Measurements from ENCODE around the gene ERH.

ERH gene

DNA sequence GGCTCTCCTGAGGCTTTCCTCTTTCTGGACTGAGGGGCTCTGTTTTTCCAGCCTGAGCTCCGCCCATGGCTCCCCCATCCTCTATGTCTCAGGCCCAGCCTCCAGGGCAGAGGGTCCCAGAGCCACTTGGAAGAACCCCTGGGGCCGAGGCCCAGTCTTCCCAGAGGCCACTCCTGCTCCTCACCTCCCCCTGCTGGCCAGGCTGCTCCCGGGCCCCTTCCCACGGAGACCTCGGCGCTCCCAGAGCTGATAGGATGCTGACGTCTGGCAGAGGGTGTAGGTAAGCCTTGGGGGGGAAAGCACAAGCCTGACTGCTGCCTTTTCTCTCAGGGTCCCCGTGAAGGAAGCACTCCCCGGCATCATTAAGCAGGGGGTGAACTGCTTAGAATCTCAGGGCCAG is 51.4 kb downstream of the ERH start:
- Histone ChIP-seq H3K27ac (ENCODE audit: low read depth, low read length, severe bottlenecking) (no peak overlapping the region), H3K9me3 (ENCODE audit: control insufficient read depth, low read length) (no peaks in the 10 kb centered on the region), H3K36me3 (ENCODE audit: control insufficient read depth, insufficient read depth, low read length) (no peaks in the 10 kb centered on the region), H3K4me3 (ENCODE audit: extremely low read depth, insufficient read depth, low read length, poor library complexity, severe bottlenecking) (no peak overlapping the region), H3K4me1 (ENCODE audit: control insufficient read depth, insufficient read depth, low read length, poor library complexity, severe bottlenecking) (peaks cover 4% of the 10 kb centered on the region)
- WGBS, 2 experiments (ENCODE audit: insufficient coverage in 2 of 2), result 13 to 28% methylated on average over 4 to 6 of the region's 9 CpGs

DNA sequence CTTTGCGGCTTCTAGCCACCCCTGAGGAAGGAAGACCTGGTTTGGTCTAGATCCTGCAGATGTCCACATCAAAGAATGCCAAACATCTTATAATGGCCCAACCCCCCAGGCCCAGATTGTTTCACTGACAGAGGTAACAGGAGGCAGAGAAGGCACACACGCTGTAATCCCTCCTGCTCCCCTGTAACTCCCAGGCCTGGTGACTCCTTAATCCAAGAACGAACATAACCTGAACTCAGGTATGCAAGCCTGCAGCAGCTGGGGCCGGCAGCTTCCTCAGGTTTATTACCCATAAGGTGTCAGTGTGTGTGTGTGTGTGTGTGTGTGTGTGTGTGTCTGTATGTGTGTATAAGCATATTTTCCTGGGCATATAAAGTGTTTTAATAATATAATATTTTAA is 52.7 kb downstream of the ERH start:
- 67 to 70% methylated on average over 1 to 2 of the region's 4 CpGs for WGBS, 2 experiments (ENCODE audit: insufficient coverage in 2 of 2)
- Histone ChIP-seq H3K9me3 (ENCODE audit: control insufficient read depth, low read length) (no peaks in the 10 kb centered on the region), H3K36me3 (ENCODE audit: control insufficient read depth, insufficient read depth, low read length) (no peaks in the 10 kb centered on the region), H3K4me3 (ENCODE audit: extremely low read depth, insufficient read depth, low read length, poor library complexity, severe bottlenecking) (no peak overlapping the region), H3K27ac (ENCODE audit: low read depth, low read length, severe bottlenecking) (no peak overlapping the region), H3K4me1 (ENCODE audit: control insufficient read depth, insufficient read depth, low read length, poor library complexity, severe bottlenecking) (peaks cover 4% of the 10 kb centered on the region)

- no peaks in the 10 kb centered on the region for H3K9me3 ChIP-seq (ENCODE audit: control insufficient read depth, low read length)
- H3K27ac ChIP-seq (ENCODE audit: low read depth, low read length, severe bottlenecking), result no peak overlapping the region
- 85 to 92% methylated on average over 2 of the region's 3 CpGs for WGBS, 2 experiments (ENCODE audit: insufficient coverage in 2 of 2)
- peaks cover 4% of the 10 kb centered on the region for H3K4me1 ChIP-seq (ENCODE audit: control insufficient read depth, insufficient read depth, low read length, poor library complexity, severe bottlenecking)
- H3K4me3 ChIP-seq (ENCODE audit: extremely low read depth, insufficient read depth, low read length, poor library complexity, severe bottlenecking), result no peak overlapping the region
- no peaks in the 10 kb centered on the region for H3K36me3 ChIP-seq (ENCODE audit: control insufficient read depth, insufficient read depth, low read length)
Measured at GRCh38 chr14:69344171-69344570, 53.9 kb downstream of the ERH start.

- H3K9me3 ChIP-seq (ENCODE audit: control insufficient read depth, low read length), result no peaks in the 10 kb centered on the region
- peaks cover 4% of the 10 kb centered on the region for H3K4me1 ChIP-seq (ENCODE audit: control insufficient read depth, insufficient read depth, low read length, poor library complexity, severe bottlenecking)
- 81 to 96% methylated on average over 5 to 6 of the region's 8 CpGs for WGBS, 2 experiments (ENCODE audit: insufficient coverage in 2 of 2)
Measured at GRCh38 chr14:69342928-69343525, 55.1 kb downstream of the ERH start.

DNA sequence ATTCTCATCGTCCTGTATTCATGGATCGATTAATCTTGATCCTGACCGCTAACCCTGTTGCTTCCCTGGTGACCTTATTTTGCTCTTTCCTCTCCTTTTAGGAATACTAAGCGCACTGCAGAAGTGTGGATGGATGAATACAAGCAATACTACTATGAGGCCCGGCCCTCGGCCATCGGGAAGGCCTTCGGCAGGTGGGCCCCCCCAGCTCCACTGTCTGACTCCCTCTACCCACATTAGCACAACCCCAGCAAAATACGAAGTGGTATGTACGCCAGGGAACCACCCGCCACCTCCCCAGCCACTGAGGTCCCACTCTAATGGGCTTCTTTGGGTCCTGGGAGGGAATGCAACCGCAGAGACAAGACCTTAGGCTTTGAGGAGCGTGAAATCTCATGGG is 58.7 kb downstream of the ERH start:
- Histone ChIP-seq H3K4me1 (ENCODE audit: control insufficient read depth, insufficient read depth, low read length, poor library complexity, severe bottlenecking) (no peaks in the 10 kb centered on the region), H3K9me3 (ENCODE audit: control insufficient read depth, low read length) (no peaks in the 10 kb centered on the region), H3K4me3 (ENCODE audit: extremely low read depth, insufficient read depth, low read length, poor library complexity, severe bottlenecking) (no peak overlapping the region), H3K27ac (ENCODE audit: low read depth, low read length, severe bottlenecking) (no peak overlapping the region), H3K36me3 (ENCODE audit: control insufficient read depth, insufficient read depth, low read length) (no peaks in the 10 kb centered on the region)
- whole genome bisulfite sequencing, 2 experiments (ENCODE audit: insufficient coverage in 2 of 2), result 85 to 88% methylated on average over 6 to 9 of the region's 13 CpGs

More at GRCh38 chr14:69342928-69343525, 55.1 kb downstream of the ERH start:
- H3K27ac ChIP-seq (ENCODE audit: low read depth, low read length, severe bottlenecking), result no peak overlapping the region
- no peaks in the 10 kb centered on the region for H3K36me3 ChIP-seq (ENCODE audit: control insufficient read depth, insufficient read depth, low read length)
- no peak overlapping the region for H3K4me3 ChIP-seq (ENCODE audit: extremely low read depth, insufficient read depth, low read length, poor library complexity, severe bottlenecking)

- Histone ChIP-seq H3K36me3 (ENCODE audit: control insufficient read depth, insufficient read depth, low read length) (no peaks in the 10 kb centered on the region), H3K4me1 (ENCODE audit: control insufficient read depth, insufficient read depth, low read length, poor library complexity, severe bottlenecking) (no peaks in the 10 kb centered on the region)
Measured at GRCh38 chr14:69337984-69338383, 60.1 kb downstream of the ERH start.

GRCh38 chr14:69335371-69335771 is 62.7 kb downstream of the ERH start:
- Histone ChIP-seq H3K27ac (ENCODE audit: low read depth, low read length, severe bottlenecking) (no peak overlapping the region), H3K36me3 (ENCODE audit: control insufficient read depth, insufficient read depth, low read length) (no peaks in the 10 kb centered on the region), H3K9me3 (ENCODE audit: control insufficient read depth, low read length) (no peaks in the 10 kb centered on the region), H3K4me1 (ENCODE audit: control insufficient read depth, insufficient read depth, low read length, poor library complexity, severe bottlenecking) (no peaks in the 10 kb centered on the region), H3K4me3 (ENCODE audit: extremely low read depth, insufficient read depth, low read length, poor library complexity, severe bottlenecking) (no peak overlapping the region)
- 78 to 80% methylated on average over 6 of the region's 6 CpGs for WGBS, 2 experiments (ENCODE audit: insufficient coverage in 2 of 2)

More at GRCh38 chr14:69337984-69338383, 60.1 kb downstream of the ERH start:
- no peak overlapping the region for H3K4me3 ChIP-seq (ENCODE audit: extremely low read depth, insufficient read depth, low read length, poor library complexity, severe bottlenecking)
- H3K27ac ChIP-seq (ENCODE audit: low read depth, low read length, severe bottlenecking), result no peak overlapping the region
- WGBS, 2 experiments (ENCODE audit: insufficient coverage in 2 of 2), result 90 to 95% methylated on average over 5 of the region's 5 CpGs
- no peaks in the 10 kb centered on the region for H3K9me3 ChIP-seq (ENCODE audit: control insufficient read depth, low read length)

DNA sequence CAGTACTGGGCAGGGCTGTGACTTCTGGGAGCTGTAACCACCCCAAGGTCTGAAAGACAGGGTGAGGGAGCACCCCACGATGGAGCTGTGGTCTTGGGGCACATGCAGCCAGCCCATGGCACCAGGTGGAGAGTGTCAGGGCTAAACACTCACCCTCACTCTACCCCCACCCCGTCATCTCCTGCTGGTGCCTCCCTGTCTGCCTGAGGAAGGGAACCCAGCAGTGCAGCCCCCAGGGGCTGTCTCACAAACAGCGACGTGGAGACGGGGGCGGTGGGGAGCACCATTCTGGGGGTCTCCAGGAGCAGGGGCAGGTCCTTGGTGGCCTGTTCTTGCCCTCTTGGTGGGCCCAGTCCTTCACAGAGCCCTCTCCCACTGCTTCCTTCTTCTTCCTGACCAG is 63.5 kb downstream of the ERH start:
- H3K4me1 ChIP-seq (ENCODE audit: control insufficient read depth, insufficient read depth, low read length, poor library complexity, severe bottlenecking), result no peaks in the 10 kb centered on the region
- 90 to 93% methylated on average over 4 to 5 of the region's 6 CpGs for WGBS, 2 experiments (ENCODE audit: insufficient coverage in 2 of 2)

DNA sequence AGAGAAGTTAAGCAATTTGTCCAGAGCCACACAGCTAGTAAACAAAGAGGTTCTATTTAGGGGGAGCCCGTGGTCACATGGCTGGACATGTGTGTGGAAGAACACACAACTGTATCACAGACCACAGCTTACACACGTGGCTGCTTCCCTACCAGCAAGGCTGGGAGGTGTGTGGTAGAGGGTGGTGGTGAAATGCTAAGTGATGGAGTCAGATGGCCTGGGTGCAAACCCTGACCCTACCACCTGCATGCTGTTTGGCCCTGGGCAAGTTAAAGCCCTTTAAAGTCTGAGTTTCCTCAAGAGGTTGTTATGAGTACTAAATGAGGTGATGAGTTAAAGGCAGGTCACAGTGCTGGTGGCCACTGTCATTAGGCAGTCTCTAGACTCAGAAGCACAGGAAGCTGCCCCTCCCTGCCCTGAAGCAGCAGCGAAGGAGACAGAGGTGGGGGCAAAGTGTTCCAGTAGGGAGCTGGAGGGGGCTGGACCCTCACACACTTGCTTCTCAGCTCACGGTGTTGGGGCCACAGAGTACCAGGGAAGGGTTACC is 64.2 kb downstream of the ERH start:
- Histone ChIP-seq H3K4me3 (ENCODE audit: extremely low read depth, insufficient read depth, low read length, poor library complexity, severe bottlenecking) (no peak overlapping the region), H3K9me3 (ENCODE audit: control insufficient read depth, low read length) (no peaks in the 10 kb centered on the region), H3K4me1 (ENCODE audit: control insufficient read depth, insufficient read depth, low read length, poor library complexity, severe bottlenecking) (no peaks in the 10 kb centered on the region), H3K36me3 (ENCODE audit: control insufficient read depth, insufficient read depth, low read length) (no peaks in the 10 kb centered on the region), H3K27ac (ENCODE audit: low read depth, low read length, severe bottlenecking) (no peak overlapping the region)
- WGBS, 2 experiments (ENCODE audit: insufficient coverage in 2 of 2), result 100% methylated on average over 1 of the region's 4 CpGs

More for the DNA sequence above, 63.5 kb downstream of the ERH start:
- Histone ChIP-seq H3K4me3 (ENCODE audit: extremely low read depth, insufficient read depth, low read length, poor library complexity, severe bottlenecking) (no peak overlapping the region), H3K27ac (ENCODE audit: low read depth, low read length, severe bottlenecking) (no peak overlapping the region), H3K36me3 (ENCODE audit: control insufficient read depth, insufficient read depth, low read length) (no peaks in the 10 kb centered on the region), H3K9me3 (ENCODE audit: control insufficient read depth, low read length) (no peaks in the 10 kb centered on the region)

- Histone ChIP-seq H3K36me3 (ENCODE audit: control insufficient read depth, insufficient read depth, low read length) (no peaks in the 10 kb centered on the region), H3K9me3 (ENCODE audit: control insufficient read depth, low read length) (no peaks in the 10 kb centered on the region), H3K4me1 (ENCODE audit: control insufficient read depth, insufficient read depth, low read length, poor library complexity, severe bottlenecking) (no peaks in the 10 kb centered on the region), H3K4me3 (ENCODE audit: extremely low read depth, insufficient read depth, low read length, poor library complexity, severe bottlenecking) (no peak overlapping the region), H3K27ac (ENCODE audit: low read depth, low read length, severe bottlenecking) (no peak overlapping the region)
- WGBS, 2 experiments (ENCODE audit: insufficient coverage in 2 of 2), result 88 to 92% methylated on average over 8 to 13 of the region's 13 CpGs
Measured at GRCh38 chr14:69332782-69333395, 65.2 kb downstream of the ERH start.

- Histone ChIP-seq H3K27ac (ENCODE audit: low read depth, low read length, severe bottlenecking) (no peak overlapping the region), H3K9me3 (ENCODE audit: control insufficient read depth, low read length) (no peaks in the 10 kb centered on the region), H3K4me3 (ENCODE audit: extremely low read depth, insufficient read depth, low read length, poor library complexity, severe bottlenecking) (no peak overlapping the region), H3K4me1 (ENCODE audit: control insufficient read depth, insufficient read depth, low read length, poor library complexity, severe bottlenecking) (no peaks in the 10 kb centered on the region), H3K36me3 (ENCODE audit: control insufficient read depth, insufficient read depth, low read length) (no peaks in the 10 kb centered on the region)
- WGBS, 2 experiments (ENCODE audit: insufficient coverage in 2 of 2), result 50 to 100% methylated on average over 2 of the region's 4 CpGs
Measured at GRCh38 chr14:69331206-69331605, 66.9 kb downstream of the ERH start.

Data from mesodermal cell (in vitro differentiated cells).